Measurements from ENCODE around the gene RIN3. TPM values are rescaled to one million over a fixed set of nuclear protein-coding genes. Genes with fewer than 3 reads are reported as not detected.
"Not testable (repeated sequence)": the region's sequence is repeated elsewhere in the genome, so short reads cannot be mapped to it uniquely, and the experiment has no call there.

The RIN3 gene
- total and polyA plus RNA-seq, 4 donors, result 3.4 to 7.4 (median 5.2) TPM

DNA sequence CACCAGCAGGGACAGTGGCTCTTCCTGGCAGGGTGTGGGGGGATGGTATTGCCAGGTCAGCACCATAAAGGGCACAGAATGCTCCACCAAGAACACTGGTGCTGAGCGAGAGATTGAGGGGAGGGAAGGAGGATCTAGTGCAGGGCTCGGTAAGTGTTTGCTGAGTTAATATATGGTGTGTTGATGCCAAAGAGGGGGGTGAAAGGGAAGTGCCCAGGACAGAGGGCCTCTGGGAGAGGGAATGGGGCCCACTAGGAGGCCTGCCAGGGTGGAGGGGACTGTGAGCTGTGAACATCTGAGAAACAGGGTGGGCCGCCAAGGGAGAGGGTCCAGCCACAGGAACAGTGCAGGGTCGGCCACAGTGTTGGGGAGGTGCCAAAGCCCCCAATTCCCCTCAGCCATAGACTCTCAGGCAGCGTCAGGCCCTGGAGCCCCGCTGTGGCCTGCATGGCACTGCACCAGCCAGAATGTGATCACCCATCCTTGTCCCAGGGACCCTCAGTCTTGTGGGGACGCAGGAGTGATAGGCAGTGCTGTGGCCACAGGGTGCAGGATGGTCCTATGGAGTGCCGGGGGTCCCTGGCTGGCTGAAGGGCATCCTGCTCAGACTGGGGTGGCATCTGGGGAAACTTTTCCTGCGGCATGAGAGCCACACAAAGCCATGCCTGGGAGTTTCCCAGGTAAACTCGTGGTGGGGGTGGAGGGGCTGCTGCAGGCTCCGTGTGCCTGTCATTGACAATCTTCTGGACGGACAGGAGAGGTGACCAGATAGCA, 11.9 kb downstream of the RIN3 start:
- Histone ChIP-seq H3K4me1 (ENCODE audit: control insufficient read depth, insufficient read depth, low read length) (peaks cover 19% of the 10 kb centered on the region), H3K4me3 (ENCODE audit: low read depth, low read length) (no peak overlapping the region), H3K27me3 (ENCODE audit: control insufficient read depth, insufficient read depth, low read length) (no peaks in the 10 kb centered on the region), H3K9me3 (ENCODE audit: control insufficient read depth, insufficient read depth, low read length) (no peaks in the 10 kb centered on the region), H3K27ac (ENCODE audit: low read depth, low read length) (no peak overlapping the region), H3K36me3 (ENCODE audit: control insufficient read depth, insufficient read depth, low read length) (no peaks in the 10 kb centered on the region)
- no peak for DNase-seq (ENCODE audit: low read depth in 4 of 6, low spot score in 6 of 6)
- 80% methylated on average over 10 of the region's 12 CpGs for WGBS (ENCODE audit: insufficient coverage)

DNA sequence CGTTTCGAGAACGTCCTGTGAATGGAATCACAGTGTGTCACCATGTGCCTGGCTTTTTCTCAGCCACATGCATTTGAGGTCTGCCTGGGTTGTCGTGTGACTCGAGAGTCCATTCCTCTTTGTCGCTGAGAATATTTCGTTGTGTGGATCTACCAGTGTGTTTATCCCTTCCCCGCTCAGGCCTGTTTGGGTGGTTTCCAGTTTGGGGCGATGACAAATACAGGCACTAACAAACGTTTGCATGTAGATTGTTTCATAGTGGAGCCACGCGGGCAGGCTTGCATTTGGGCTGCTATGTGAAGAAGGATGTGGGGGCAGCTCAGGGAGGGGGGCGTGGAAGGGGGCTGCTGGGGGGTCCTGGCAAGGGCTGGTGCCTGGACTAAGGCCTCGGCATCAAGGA, 14.1 kb downstream of the RIN3 start:
- WGBS (ENCODE audit: insufficient coverage), result 73% methylated on average over 13 of the region's 14 CpGs
- no peak for DNase-seq (ENCODE audit: low read depth in 4 of 6, low spot score in 6 of 6)

DNA sequence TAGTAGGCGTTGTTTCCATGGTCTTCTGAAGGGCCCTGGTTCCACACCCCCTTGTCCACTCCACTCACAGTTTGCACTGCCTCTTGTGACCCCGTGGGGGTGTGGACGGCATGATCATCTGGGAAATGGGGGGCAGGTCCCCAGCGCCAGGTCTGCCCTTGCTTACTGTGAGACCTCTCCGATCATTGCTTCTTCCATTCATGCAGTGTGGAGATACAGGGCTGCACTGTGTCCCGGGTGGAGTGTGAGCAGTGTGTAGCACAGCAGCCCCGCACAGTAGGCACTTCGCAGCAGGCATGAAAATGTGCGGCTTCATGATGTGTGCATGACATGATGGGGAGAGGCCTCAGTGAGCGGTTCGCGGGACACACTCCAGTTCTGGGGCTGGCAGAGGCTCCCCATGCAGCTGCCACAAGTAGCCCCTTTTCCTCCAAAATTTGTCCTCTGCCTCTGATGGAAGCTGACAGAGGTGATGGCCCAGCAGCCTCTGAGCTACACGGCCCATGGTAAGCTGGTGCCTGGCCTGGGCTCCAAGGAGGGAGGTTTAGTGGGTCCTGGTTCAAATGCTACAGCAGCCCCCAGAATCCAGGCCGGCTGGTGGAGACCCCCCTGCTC, 15.0 kb downstream of the RIN3 start:
- H3K4me1 ChIP-seq (ENCODE audit: control insufficient read depth, insufficient read depth, low read length), result peaks cover 19% of the 10 kb centered on the region
- H3K27me3 ChIP-seq (ENCODE audit: control insufficient read depth, insufficient read depth, low read length), result no peaks in the 10 kb centered on the region
- H3K27ac ChIP-seq (ENCODE audit: low read depth, low read length), result no peak overlapping the region
- no peak for DNase-seq (ENCODE audit: low read depth in 4 of 6, low spot score in 6 of 6)
- H3K4me3 ChIP-seq (ENCODE audit: low read depth, low read length), result no peak overlapping the region
- 97% methylated on average over 13 of the region's 14 CpGs for WGBS (ENCODE audit: insufficient coverage)
- no peaks in the 10 kb centered on the region for H3K36me3 ChIP-seq (ENCODE audit: control insufficient read depth, insufficient read depth, low read length)
- H3K9me3 ChIP-seq (ENCODE audit: control insufficient read depth, insufficient read depth, low read length), result no peaks in the 10 kb centered on the region

More for the DNA sequence above, 14.1 kb downstream of the RIN3 start:
- no peaks in the 10 kb centered on the region for H3K9me3 ChIP-seq (ENCODE audit: control insufficient read depth, insufficient read depth, low read length)
- no peak overlapping the region for H3K27ac ChIP-seq (ENCODE audit: low read depth, low read length)
- peaks cover 19% of the 10 kb centered on the region for H3K4me1 ChIP-seq (ENCODE audit: control insufficient read depth, insufficient read depth, low read length)
- no peak overlapping the region for H3K4me3 ChIP-seq (ENCODE audit: low read depth, low read length)
- H3K36me3 ChIP-seq (ENCODE audit: control insufficient read depth, insufficient read depth, low read length), result no peaks in the 10 kb centered on the region
- H3K27me3 ChIP-seq (ENCODE audit: control insufficient read depth, insufficient read depth, low read length), result no peaks in the 10 kb centered on the region

DNA sequence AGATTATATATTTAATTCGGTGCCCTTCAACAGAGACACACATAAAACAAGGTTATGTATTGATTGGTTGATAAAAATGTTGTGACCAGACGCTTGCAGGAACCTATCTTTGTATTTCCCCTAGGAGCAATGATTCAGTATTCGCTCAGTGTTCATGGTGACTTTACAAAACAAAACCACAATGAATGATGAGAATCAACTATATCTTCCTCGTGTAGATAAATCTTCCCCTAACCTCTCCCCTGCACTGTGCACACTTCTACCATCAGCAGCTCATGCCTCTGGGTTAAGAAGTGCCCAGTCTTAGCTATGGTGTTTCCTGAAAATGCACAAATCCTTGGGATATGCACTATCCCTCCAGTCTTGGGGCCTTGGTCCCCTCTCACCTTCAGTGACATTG, 16.3 kb downstream of the RIN3 start:
- no peak for DNase-seq (ENCODE audit: low read depth in 4 of 6, low spot score in 6 of 6)
- Histone ChIP-seq H3K27ac (ENCODE audit: low read depth, low read length) (no peak overlapping the region), H3K4me1 (ENCODE audit: control insufficient read depth, insufficient read depth, low read length) (peaks cover 10% of the 10 kb centered on the region)

DNA sequence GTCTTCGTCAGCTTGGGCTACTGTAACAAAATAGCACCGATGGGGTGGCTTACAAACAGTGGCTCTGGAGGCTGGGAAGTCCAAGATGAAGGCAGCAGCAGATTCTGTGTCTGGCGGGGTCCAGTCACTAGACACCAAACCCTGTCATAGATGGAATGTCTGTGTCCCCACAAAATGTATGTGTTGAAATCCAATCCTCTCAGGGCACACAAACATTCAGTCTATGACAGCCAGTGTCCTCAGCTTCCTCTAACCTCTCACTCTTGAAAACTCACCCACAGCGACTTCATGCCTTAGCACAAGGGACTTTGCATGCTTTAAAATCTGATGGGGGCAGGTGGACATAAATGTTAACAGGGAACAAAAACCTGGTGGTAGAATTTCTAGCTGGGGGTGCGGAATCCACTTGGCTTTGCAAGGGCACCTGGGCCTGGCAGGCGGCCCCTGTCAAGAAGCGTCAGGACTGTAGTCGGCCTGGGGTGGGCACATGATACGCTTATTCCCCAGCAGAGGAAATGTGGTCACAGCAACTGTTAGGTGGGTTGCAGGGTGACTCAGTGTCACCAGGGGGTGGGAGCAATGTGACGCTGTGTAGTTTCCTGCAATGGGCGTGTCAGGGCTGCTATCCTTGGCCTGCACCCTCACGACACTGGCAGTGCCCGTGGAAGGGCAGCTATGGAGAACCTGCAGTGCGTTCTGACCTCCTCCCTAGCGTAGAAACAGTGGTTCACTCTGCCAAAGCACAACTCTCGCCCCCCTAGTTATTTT, 17.7 kb downstream of the RIN3 start:
- H3K36me3 ChIP-seq (ENCODE audit: control insufficient read depth, insufficient read depth, low read length), result no peaks in the 10 kb centered on the region
- no peak overlapping the region for H3K27ac ChIP-seq (ENCODE audit: low read depth, low read length)
- no peak overlapping the region for H3K4me3 ChIP-seq (ENCODE audit: low read depth, low read length)
- no peak for DNase-seq (ENCODE audit: low read depth in 4 of 6, low spot score in 6 of 6)
- no peaks in the 10 kb centered on the region for H3K27me3 ChIP-seq (ENCODE audit: control insufficient read depth, insufficient read depth, low read length)
- WGBS (ENCODE audit: insufficient coverage), result 98% methylated on average over 14 of the region's 16 CpGs
- no peaks in the 10 kb centered on the region for H3K4me1 ChIP-seq (ENCODE audit: control insufficient read depth, insufficient read depth, low read length)
- H3K9me3 ChIP-seq (ENCODE audit: control insufficient read depth, insufficient read depth, low read length), result no peaks in the 10 kb centered on the region

More for the DNA sequence above, 16.3 kb downstream of the RIN3 start:
- Histone ChIP-seq H3K4me3 (ENCODE audit: low read depth, low read length) (no peak overlapping the region), H3K36me3 (ENCODE audit: control insufficient read depth, insufficient read depth, low read length) (no peaks in the 10 kb centered on the region), H3K9me3 (ENCODE audit: control insufficient read depth, insufficient read depth, low read length) (no peaks in the 10 kb centered on the region), H3K27me3 (ENCODE audit: control insufficient read depth, insufficient read depth, low read length) (no peaks in the 10 kb centered on the region)
- WGBS (ENCODE audit: insufficient coverage), result 40% methylated on average over 1 of the region's 4 CpGs

DNA sequence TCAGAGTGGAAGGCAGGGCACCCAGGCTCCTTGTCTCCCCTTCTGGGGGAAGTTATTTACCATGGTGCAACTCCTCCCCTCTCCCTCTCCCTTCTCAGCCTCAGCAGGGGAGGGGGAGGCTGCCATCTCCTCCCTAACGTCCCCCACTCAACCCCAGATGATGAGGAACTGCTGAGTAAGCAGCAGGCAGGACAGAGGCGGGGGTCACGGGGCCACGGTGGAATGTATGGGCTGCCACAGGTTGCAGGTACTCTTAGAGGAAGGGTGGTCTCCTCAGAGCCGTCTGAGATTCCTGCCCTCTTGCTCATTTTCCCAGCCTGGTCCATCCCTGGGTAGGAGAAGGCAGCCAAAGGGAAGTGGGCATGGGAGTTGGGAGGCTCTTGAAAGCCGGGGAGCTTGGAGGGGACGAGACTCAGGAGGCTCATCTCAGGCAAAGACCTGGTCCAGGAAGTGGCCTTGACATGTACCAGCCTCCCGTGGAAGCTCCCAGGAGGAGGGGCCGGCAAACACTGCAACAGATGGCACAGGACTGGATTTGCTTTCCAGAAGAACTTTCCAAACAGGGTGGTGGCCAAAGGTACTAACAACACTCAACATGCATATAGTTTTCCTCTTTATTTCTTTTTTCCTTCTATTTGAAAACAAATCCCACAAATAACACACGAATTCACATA, 19.0 kb downstream of the RIN3 start:
- Histone ChIP-seq H3K36me3 (ENCODE audit: control insufficient read depth, insufficient read depth, low read length) (no peaks in the 10 kb centered on the region), H3K9me3 (ENCODE audit: control insufficient read depth, insufficient read depth, low read length) (no peaks in the 10 kb centered on the region), H3K4me3 (ENCODE audit: low read depth, low read length) (no peak overlapping the region), H3K27me3 (ENCODE audit: control insufficient read depth, insufficient read depth, low read length) (no peaks in the 10 kb centered on the region), H3K4me1 (ENCODE audit: control insufficient read depth, insufficient read depth, low read length) (no peaks in the 10 kb centered on the region), H3K27ac (ENCODE audit: low read depth, low read length) (no peak overlapping the region)
- DNase-seq (ENCODE audit: low read depth in 4 of 6, low spot score in 6 of 6), result no peak
- WGBS (ENCODE audit: insufficient coverage), result 67% methylated on average over 7 of the region's 10 CpGs

DNA sequence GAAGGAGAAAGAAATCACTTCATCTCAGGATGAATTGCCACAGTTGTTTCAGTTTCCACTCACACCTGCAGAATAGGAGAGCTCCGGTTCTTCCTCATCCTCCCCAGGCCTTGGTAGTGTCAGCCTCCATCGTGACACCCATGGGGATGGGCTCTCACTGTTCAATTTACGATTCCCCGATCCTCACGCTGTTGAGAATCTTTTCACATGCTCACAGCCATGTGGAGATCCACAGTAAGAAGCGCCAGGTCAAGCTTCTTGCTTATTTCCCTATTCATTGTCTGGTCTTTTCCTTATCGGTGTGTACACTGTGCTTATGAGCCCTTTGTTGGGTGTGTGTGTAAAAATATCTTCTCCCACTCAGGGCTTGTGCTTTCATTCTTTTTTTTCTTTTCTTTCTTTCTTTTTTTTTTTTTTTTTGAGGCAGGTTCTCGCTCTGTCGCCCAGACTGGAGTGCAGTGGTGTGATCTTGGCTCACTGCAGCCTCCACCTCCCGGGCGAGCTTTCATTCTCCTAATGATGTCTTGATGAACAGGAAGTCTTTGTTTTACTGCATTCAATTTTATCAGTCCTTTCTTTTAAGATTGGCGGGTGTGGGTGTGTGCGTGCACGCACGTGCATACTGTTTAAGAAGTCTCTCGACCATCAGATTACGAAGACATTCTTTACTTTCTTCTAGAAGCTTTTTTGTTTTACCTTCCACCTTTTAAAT, 21.5 kb downstream of the RIN3 start:
- Histone ChIP-seq H3K4me1 (ENCODE audit: control insufficient read depth, insufficient read depth, low read length) (peaks cover 8% of the 10 kb centered on the region), H3K9me3 (ENCODE audit: control insufficient read depth, insufficient read depth, low read length) (no peaks in the 10 kb centered on the region), H3K4me3 (ENCODE audit: low read depth, low read length) (no peak overlapping the region), H3K27me3 (ENCODE audit: control insufficient read depth, insufficient read depth, low read length) (no peaks in the 10 kb centered on the region), H3K36me3 (ENCODE audit: control insufficient read depth, insufficient read depth, low read length) (no peaks in the 10 kb centered on the region), H3K27ac (ENCODE audit: low read depth, low read length) (no peak overlapping the region)
- WGBS (ENCODE audit: insufficient coverage), result 38% methylated on average over 5 of the region's 17 CpGs
- DNase-seq (ENCODE audit: low read depth in 4 of 6, low spot score in 6 of 6), result peak in 1 of 6 donors; percentile 8

DNA sequence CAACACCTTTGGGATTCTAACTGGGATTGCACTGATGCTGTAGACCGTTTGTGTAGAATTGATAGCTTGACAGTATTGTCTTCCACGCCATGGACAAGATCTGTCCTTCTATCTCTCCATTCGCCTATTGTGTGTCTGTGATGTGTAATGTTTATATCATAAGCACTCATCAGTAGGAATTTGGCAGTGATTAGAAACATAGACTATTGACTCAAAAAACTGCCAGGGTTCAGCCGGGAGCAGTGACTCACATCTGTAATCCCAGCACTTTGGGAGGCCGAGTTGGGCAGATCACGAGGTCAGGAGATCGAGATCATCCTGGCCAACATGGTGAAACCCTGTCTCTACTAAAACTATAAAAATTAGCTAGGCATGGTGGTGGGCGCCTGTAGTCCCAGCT, 22.6 kb downstream of the RIN3 start:
- not testable (repeated sequence) for DNase-seq (ENCODE audit: low read depth in 4 of 6, low spot score in 6 of 6); H3K36me3 ChIP-seq (ENCODE audit: control insufficient read depth, insufficient read depth, low read length); H3K4me3 ChIP-seq (ENCODE audit: low read depth, low read length); H3K27me3 ChIP-seq (ENCODE audit: control insufficient read depth, insufficient read depth, low read length); H3K9me3 ChIP-seq (ENCODE audit: control insufficient read depth, insufficient read depth, low read length); H3K27ac ChIP-seq (ENCODE audit: low read depth, low read length)
- WGBS (ENCODE audit: insufficient coverage), result 89% methylated on average over 4 of the region's 8 CpGs
- peaks cover 14% of the 10 kb centered on the region for H3K4me1 ChIP-seq (ENCODE audit: control insufficient read depth, insufficient read depth, low read length)

DNA sequence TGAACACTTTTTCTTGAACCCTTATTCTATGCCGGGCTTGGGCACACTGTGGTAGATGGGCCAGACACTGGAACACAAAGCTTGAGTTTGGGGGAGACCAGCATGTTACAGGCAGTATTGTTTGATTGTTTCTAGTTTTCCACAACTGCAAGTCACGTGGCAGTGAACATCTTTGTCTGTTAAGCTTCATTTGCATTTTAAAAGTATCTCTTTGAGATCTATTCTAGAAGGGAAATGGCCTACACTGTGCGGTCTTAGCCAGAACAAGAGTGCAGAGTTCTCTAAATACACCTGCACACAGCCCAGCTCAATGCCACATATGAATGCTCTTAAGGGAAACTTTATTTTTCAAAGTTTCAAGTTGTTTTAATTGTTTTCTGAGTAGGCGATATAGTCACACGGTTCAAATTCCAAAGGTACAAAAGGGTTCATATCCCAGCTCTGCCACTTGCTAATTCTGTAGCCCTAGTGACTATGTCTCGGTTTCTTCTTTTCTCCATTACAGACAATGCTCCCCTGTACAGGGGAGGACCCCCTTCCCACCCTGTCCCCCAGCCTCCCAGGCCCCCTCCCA, 24.9 kb downstream of the RIN3 start:
- 88% methylated on average over 3 of the region's 6 CpGs for WGBS (ENCODE audit: insufficient coverage)
- H3K4me1 ChIP-seq (ENCODE audit: control insufficient read depth, insufficient read depth, low read length), result peaks cover 14% of the 10 kb centered on the region
- DNase-seq (ENCODE audit: low read depth in 4 of 6, low spot score in 6 of 6), result no peak
- H3K27me3 ChIP-seq (ENCODE audit: control insufficient read depth, insufficient read depth, low read length), result no peaks in the 10 kb centered on the region
- no peaks in the 10 kb centered on the region for H3K9me3 ChIP-seq (ENCODE audit: control insufficient read depth, insufficient read depth, low read length)
- no peak overlapping the region for H3K4me3 ChIP-seq (ENCODE audit: low read depth, low read length)
- H3K36me3 ChIP-seq (ENCODE audit: control insufficient read depth, insufficient read depth, low read length), result no peaks in the 10 kb centered on the region
- H3K27ac ChIP-seq (ENCODE audit: low read depth, low read length), result no peak overlapping the region

Data from spinal cord (tissue), 10 donors.